NCI-H2029 (cell line): Measurements from ENCODE around the gene TDRD12.

ENCODE experiments used
- DNase-seq: peaks from one replicate; lab custom pipeline; 2025; lab: John Stamatoyannopoulos, UW

TDRD12 gene

GRCh38 chr19:32810452-32810851 lies 90.9 kb downstream of the TDRD12 start:
- no peak for DNase-seq

- no peak for DNase-seq
Observed at GRCh38 chr19:32811151-32811550, 91.6 kb downstream of the TDRD12 start.

- no peak for DNase-seq
Observed at GRCh38 chr19:32812036-32812435, 92.5 kb downstream of the TDRD12 start.

- DNase-seq, result no peak
Observed at GRCh38 chr19:32812571-32812970, 93.0 kb downstream of the TDRD12 start.

- DNase-seq, result no peak
Observed at GRCh38 chr19:32813862-32814425, 94.4 kb downstream of the TDRD12 start.

GRCh38 chr19:32814624-32815023 lies 95.1 kb downstream of the TDRD12 start:
- no peak for DNase-seq

GRCh38 chr19:32816555-32817099 lies 97.1 kb downstream of the TDRD12 start:
- DNase-seq, result peak; percentile 55

- no peak for DNase-seq
Observed at GRCh38 chr19:32817569-32818476, 98.3 kb downstream of the TDRD12 start.

GRCh38 chr19:32818536-32818935 lies 99.0 kb downstream of the TDRD12 start:
- DNase-seq, result no peak

- no peak for DNase-seq
Observed at GRCh38 chr19:32819419-32820400, 100.1 kb downstream of the TDRD12 start.

GRCh38 chr19:32822916-32823746 lies 103.6 kb downstream of the TDRD12 start:
- DNase-seq, result no peak

GRCh38 chr19:32823747-32824102 lies 104.2 kb downstream of the TDRD12 start:
- no peak for DNase-seq

- DNase-seq, result no peak
Observed at GRCh38 chr19:32824191-32824751, 104.7 kb downstream of the TDRD12 start.

GRCh38 chr19:32824916-32825608 lies 105.5 kb downstream of the TDRD12 start:
- DNase-seq, result no peak

- no peak for DNase-seq
Observed at GRCh38 chr19:32828139-32828538, 108.6 kb downstream of the TDRD12 start.

- no peak for DNase-seq
Observed at GRCh38 chr19:32828643-32829344, 109.2 kb downstream of the TDRD12 start.

GRCh38 chr19:32829345-32829896 lies 109.9 kb downstream of the TDRD12 start:
- no peak for DNase-seq

GRCh38 chr19:32830231-32831014 lies 110.9 kb downstream of the TDRD12 start:
- no peak for DNase-seq
